ENCODE data around the gene CD300A.
A peak's percentile ranks its signal among the peaks of the same experiment; 100 is the strongest.

The CD300A gene

GRCh38 chr17:74426551-74427047, 39.8 kb upstream of the CD300A start:
- peak; percentile 71 for DNase-seq (ENCODE audit: low read depth)
- TF ChIP-seq MAX (IDR thresholded peaks at IDR 0.05; ENCODE audit: low read depth, low read length), result peak; percentile 35; the same call in 1 of the 2 replicates
- TF ChIP-seq MYC (IDR thresholded peaks at IDR 0.05; ENCODE audit: low read depth, low read length), result no peak; the same call in 1 of the 2 replicates
- no peak for TF ChIP-seq CTCF (IDR thresholded peaks at IDR 0.05; ENCODE audit: low read depth, low read length)
- no peak for TF ChIP-seq POLR2A (IDR thresholded peaks at IDR 0.05; ENCODE audit: extremely low read depth, insufficient read length)
- no peak overlapping the region for H3K4me3 ChIP-seq (ENCODE audit: low read depth, low read length)

- TF ChIP-seq POLR2A (IDR thresholded peaks at IDR 0.05; ENCODE audit: extremely low read depth, insufficient read length) (no peak), MYC (IDR thresholded peaks at IDR 0.05; ENCODE audit: low read depth, low read length) (no peak), CTCF (IDR thresholded peaks at IDR 0.05; ENCODE audit: low read depth, low read length) (no peak), MAX (IDR thresholded peaks at IDR 0.05; ENCODE audit: low read depth, low read length) (no peak)
- no peak for DNase-seq (ENCODE audit: low read depth)
- H3K4me3 ChIP-seq (ENCODE audit: low read depth, low read length), result no peak overlapping the region
Measured at GRCh38 chr17:74427048-74427762, 39.2 kb upstream of the CD300A start.

DNA sequence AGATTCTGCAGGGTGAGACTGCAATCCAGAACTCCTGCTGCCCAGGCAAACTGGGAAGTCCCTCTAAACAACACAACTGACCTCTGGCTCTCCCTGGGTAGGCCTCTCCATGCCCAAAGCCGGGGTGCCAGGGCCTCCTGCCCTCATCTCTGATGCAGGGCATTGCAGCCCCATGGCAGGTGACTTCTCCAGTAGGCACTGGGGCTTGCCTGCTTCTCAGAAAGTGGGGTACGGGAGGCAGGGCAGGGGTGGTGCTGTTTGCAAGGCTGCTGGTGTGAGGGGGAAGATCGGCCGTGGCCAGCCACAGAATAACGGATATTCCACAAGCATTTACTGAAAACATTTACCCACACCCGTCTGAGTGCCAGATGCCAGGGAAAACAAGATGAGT, 38.7 kb upstream of the CD300A start:
- TF ChIP-seq POLR2A (IDR thresholded peaks at IDR 0.05; ENCODE audit: extremely low read depth, insufficient read length), result no peak
- no peak for TF ChIP-seq MYC (IDR thresholded peaks at IDR 0.05; ENCODE audit: low read depth, low read length)
- TF ChIP-seq CTCF (IDR thresholded peaks at IDR 0.05; ENCODE audit: low read depth, low read length), result no peak
- TF ChIP-seq MAX (IDR thresholded peaks at IDR 0.05; ENCODE audit: low read depth, low read length), result no peak
- no peak for DNase-seq (ENCODE audit: low read depth)

DNA sequence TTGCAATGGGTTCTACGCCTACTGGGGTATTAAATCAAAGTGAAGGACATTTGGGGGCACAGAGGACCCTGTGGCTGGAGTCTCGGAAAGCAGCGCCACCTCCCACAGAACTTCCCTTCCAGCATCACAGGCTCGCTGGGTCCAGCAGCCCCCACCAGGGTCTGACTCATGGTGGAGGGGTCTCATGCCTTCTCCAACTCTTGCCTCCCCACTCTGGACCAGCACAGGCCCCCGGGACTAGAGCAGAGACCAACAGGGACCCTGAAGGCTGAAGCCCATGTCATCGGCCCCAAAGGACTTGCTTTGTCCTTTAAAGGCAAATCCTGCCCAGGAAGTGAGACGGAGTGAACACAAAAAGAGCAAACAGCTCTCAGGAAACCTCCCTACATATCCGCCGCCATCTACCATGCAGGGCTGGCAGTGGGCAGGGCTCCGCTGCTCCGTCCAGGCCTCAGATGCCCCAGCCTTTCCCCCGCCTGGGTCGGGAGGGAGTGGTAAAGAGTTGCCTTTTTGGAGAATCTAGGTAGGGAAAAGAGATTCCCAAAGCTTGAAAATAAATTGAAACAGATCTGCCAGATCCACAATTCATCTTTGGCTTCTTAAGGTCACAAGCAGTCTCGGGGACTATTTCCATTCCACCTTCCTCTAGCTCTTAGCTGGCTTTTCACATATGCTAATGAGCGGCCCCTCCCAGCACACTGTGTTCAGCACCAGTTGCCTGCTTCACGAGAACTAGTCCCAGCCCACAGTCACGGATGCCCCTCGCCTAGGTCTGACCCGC, 36.6 kb upstream of the CD300A start:
- peak; percentile 49 for DNase-seq (ENCODE audit: low read depth)
- TF ChIP-seq MYC (IDR thresholded peaks at IDR 0.05; ENCODE audit: low read depth, low read length) (0 out of 2 replicates have a peak, but pooled peaks have one; percentile 18), MAX (IDR thresholded peaks at IDR 0.05; ENCODE audit: low read depth, low read length) (no peak)
- no peak overlapping the region for H3K4me3 ChIP-seq (ENCODE audit: low read depth, low read length)

More for the DNA sequence above, 38.7 kb upstream of the CD300A start:
- H3K4me3 ChIP-seq (ENCODE audit: low read depth, low read length), result no peak overlapping the region

GRCh38 chr17:74430385-74430705, 36.1 kb upstream of the CD300A start:
- TF ChIP-seq POLR2A (IDR thresholded peaks at IDR 0.05; ENCODE audit: extremely low read depth, insufficient read length), result no peak
- TF ChIP-seq CTCF (IDR thresholded peaks at IDR 0.05; ENCODE audit: low read depth, low read length), result no peak
- TF ChIP-seq MYC (IDR thresholded peaks at IDR 0.05; ENCODE audit: low read depth, low read length), result no peak
- no peak for TF ChIP-seq MAX (IDR thresholded peaks at IDR 0.05; ENCODE audit: low read depth, low read length)
- H3K4me3 ChIP-seq (ENCODE audit: low read depth, low read length), result no peak overlapping the region
- no peak for DNase-seq (ENCODE audit: low read depth)

All from NB4 (cell line).